Fibroblast of skin of right biceps (primary cell): ENCODE measurements around the gene VASH2.
A peak's percentile ranks its signal among the peaks of the same experiment; 100 is the strongest.
"Not testable (repeated sequence)": the region's sequence is repeated elsewhere in the genome, so short reads cannot be mapped to it uniquely, and the experiment has no call there.

ENCODE experiments used
- DNase-seq: peaks from one replicate; pipeline ENCODE4 v3.0.0-alpha.2; 2013

The VASH2 gene

GRCh38 chr1:212982430-212983152 lies 32.2 kb downstream of the VASH2 start:
- DNase-seq, result no peak

- no peak for DNase-seq
Observed at GRCh38 chr1:212983482-212983881, 33.1 kb downstream of the VASH2 start.

- no peak for DNase-seq
Observed at GRCh38 chr1:212984522-212985291, 34.4 kb downstream of the VASH2 start.

GRCh38 chr1:212986551-212986950 lies 36.2 kb downstream of the VASH2 start:
- DNase-seq, result no peak

DNA sequence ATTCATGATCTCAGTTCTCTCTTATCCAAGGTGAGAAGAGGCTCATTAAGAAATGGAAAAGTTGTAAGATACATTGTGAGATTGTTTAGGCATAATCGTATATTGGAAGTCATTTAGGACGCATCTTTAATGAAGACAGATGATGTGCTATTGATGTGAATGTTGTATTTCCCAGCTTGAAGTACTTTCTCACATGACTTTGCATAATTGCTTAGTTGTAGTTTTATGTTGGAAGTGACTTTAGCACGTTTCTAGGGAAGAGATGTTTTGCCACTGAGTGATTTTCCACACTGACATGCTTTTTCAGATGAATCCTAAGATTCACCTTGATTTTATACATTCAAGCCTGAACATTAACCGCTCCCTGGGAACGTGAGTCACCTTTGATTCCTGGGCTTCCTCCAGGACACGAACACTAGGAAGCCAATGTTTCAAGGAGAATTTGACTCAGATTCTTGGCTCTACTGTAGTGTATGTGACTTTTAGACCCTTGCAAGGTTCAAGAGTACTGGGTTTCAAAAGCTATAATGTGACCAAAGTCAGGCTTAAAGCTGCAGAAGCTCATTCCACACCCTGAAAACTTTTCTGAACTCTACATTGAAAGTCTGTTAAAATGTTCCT lies 37.5 kb downstream of the VASH2 start:
- peak; percentile 48 for DNase-seq

DNA sequence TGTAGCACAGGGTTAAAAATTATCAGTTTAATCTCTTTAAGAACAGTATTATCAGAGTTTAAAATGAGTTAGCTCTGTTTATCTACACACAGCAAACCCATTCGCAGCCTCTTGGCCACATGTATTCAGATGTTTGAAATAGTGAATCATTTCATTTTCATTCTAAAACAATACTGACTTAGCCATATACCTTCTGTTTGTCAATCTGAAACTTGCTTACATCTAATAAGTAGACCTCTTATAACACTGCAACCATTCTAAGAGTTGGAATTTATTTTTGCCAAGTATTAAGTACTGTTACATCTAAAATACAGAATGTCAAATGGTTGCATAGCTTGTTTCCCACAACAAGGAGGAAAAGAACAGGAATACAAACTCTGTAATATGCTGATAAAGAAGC lies 39.9 kb downstream of the VASH2 start:
- DNase-seq, result no peak

- not testable (repeated sequence) for DNase-seq
Observed at GRCh38 chr1:212993960-212994359, 43.6 kb downstream of the VASH2 start.

GRCh38 chr1:212994926-212995325 lies 44.6 kb downstream of the VASH2 start:
- no peak for DNase-seq

DNA sequence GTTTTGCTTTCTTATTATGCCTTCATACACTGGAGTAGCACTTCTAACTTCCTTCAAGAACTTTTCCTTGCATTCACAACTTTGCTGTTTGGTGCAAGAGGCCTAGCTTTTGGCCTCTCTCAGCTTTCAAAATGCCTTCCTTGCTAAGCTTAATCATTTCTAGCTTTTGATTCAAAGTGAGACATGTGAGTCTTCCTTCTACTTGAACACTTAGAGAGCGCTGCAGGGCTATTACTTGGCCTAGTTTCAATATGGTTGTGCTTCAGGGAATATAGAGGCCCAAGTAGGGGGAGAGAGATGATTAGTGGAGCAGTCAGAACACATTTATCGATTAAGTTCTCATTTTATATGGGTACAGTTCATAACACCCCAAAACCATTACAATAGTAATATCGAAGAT lies 52.9 kb downstream of the VASH2 start:
- DNase-seq, result no peak

GRCh38 chr1:213008564-213008963 lies 58.2 kb downstream of the VASH2 start:
- no peak for DNase-seq

GRCh38 chr1:213014642-213015041 lies 64.3 kb downstream of the VASH2 start:
- DNase-seq, result peak; percentile 8

DNA sequence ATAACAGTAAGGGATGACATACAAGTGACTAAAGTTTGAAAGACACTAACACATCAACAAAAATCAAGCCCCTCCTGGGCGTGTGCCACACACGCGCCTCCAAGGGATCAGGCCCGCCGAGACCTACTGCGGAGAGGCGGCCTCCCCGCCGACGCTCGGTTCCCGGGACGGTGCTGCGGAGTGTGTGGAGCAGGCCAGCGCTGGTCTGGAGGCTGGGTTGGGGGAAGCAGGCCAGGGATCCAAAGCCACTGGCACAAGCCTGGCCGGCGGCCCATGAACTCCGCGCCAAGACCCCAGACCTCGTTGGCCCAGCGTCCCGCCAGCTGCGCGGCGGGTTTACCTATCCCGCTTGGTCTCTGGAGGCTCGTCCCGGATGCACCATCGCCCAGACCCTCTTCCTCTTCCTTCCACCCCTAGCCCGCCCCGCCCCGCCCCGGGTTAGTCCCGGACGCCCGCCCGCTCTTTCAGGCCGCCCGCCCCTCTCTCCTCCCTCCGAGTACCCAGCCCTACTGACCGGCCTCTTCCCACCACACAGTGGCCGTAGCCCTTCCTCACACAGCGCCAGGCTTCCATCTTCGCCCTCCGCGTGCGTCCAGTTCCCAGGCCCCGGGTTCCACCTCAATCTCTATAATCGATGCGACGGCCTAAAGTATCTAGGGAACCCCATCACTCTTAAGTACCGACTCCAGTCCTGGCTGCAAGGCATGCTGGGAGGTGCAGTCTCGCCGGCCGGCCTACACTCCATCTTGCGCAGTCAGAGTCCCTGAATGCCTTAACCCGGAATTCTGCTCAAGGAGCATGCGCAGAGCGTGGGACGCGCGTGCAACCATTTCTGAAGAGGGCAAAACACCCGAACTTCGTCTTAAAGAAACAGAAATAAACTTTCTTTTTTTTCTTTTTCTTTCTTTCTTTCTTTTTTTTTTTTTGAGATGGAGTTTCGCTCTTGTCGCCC lies 65.0 kb downstream of the VASH2 start, which contains the start of gene ANGEL2:
ANGEL2 (minus strand) TSS at position 769 of the 952 bp plus-strand sequence; CDS start at position 573, 196 bp downstream.
- DNase-seq, result peak; percentile 98

GRCh38 chr1:213017447-213018273 lies 67.3 kb downstream of the VASH2 start:
- DNase-seq, result no peak

DNA sequence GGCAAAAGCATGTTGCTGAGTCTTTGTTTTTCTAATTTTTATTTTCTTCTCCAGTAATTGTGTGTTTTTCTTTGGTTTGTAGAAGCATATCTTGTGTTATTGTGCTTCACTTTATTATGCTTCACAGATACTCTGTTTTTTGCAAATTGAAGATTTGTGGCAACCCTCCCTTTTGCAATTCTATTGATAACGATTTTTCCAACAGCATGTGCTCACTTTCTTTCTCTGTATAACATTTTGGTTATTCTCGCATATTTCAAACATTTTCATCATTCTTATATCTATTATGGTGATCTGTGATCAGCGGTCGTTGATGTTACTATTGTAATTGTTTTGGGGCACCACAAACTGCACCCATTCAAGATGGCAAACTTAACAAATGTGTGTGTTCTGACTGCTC lies 69.1 kb downstream of the VASH2 start:
- DNase-seq, result no peak

DNA sequence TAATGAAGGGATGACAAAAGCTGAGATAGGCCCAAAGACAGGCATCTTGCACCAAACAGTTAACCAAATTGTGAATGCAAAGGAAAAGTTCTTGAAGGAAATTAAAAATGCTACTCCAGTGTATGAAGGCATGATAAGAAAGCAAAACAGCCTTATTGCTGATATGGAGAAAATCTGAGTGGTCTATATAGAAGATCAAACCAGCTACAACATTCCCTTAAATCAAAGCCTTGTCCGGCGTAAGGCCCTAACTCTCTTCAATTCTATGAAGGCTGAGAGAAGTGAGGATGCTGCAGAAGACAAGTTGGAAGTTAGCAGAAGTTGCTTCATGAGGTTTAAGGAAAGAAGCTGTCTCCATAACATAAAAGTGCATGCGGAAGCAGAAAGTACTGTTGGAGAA lies 69.7 kb downstream of the VASH2 start:
- no peak for DNase-seq

DNA sequence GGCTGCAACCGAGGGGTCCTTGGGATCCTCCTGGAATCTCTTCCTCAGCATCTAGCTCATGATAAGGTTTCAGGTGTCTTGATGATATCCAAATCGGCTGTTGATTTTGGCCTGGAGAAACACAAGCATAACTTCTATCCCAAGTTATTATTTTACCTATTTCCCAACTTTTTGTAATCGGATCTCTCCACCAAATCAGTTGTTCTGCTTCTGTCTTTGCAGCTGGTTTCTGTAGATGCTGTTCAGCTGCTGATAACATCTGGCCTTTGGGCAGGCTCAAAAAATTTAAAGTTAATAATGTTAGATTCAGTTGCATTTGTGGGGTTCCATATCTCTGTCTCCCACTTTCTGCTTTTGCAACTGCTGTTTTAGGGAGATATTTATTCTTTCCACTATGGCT lies 76.7 kb downstream of the VASH2 start:
- DNase-seq, result not testable (repeated sequence)

GRCh38 chr1:213032651-213033050 lies 82.3 kb downstream of the VASH2 start:
- DNase-seq, result no peak

GRCh38 chr1:213034713-213035112 lies 84.4 kb downstream of the VASH2 start:
- DNase-seq, result no peak

DNA sequence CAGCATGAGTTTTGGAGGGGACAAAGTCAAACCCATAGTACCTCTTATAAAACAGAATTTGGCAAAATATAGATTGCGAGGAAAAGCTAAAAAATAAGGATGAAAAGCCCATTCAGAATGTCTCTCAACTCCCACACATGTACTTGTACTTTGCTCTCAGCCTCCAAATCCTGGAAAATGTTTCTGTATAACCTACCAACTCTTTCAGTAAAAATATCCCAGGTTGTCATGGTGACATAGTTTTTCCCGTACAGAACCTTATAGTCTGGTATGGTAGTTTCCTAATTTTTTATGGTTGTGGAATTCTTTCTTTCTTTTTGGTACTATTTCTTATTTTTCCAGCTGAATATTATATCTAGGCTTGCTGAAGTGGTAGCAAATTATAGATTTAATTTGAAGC lies 85.2 kb downstream of the VASH2 start:
- no peak for DNase-seq
